GM23338 (cell line): ENCODE data around the gene IBTK. TPM values are rescaled to one million over a fixed set of nuclear protein-coding genes. Genes with fewer than 3 reads are reported as not detected.

Experiments
- ATAC-seq: fragments of 200-7000 bp; cut with Tn5 transposase; 3 replicates; pipeline ENCODE4 v1.9.1; 2020
- DNase-seq: peaks from one replicate; pipeline ENCODE4 v3.0.0-alpha.2; 2015; ENCODE audit warnings: low spot score
- H2AFZ ChIP-seq: fragments of 200-600 bp; sonication (generic); 2 replicates; pipeline ENCODE4 v1.8.0; 2016; ENCODE audit warnings: antibody characterized with exemption, mild to moderate bottlenecking, moderate library complexity
- H3F3A ChIP-seq: fragments of 200-600 bp; sonication (generic); replicated peaks from 2 replicates; pipeline ENCODE4 v1.8.0; 2017; ENCODE audit warnings: antibody characterized with exemption, mixed run types, low read depth
- H3K27ac ChIP-seq: fragments of 200-600 bp; sonication (generic); 2 replicates; pipeline ENCODE4 v1.6.1; 2016; ENCODE audit warnings: low read depth
- H3K27me3 ChIP-seq: fragments of 200-600 bp; sonication (generic); 2 replicates; pipeline ENCODE4 v1.8.0; 2016; ENCODE audit warnings: mild to moderate bottlenecking, mixed run types, moderate library complexity; ENCODE audit not compliant: insufficient read depth
- H3K36me3 ChIP-seq: fragments of 200-600 bp; sonication (generic); 2 replicates; pipeline ENCODE4 v1.8.0; 2016; ENCODE audit warnings: mild to moderate bottlenecking; ENCODE audit not compliant: insufficient read depth
- H3K4me1 ChIP-seq: fragments of 200-600 bp; sonication (generic); 2 replicates; pipeline ENCODE4 v1.8.0; 2016; ENCODE audit warnings: mild to moderate bottlenecking, moderate library complexity; ENCODE audit not compliant: insufficient read depth
- H3K4me2 ChIP-seq: fragments of 200-600 bp; sonication (generic); 2 replicates; pipeline ENCODE4 v1.7.1; 2017; ENCODE audit warnings: mixed run types
- H3K4me3 ChIP-seq: fragments of 200-600 bp; sonication (generic); 2 replicates; pipeline ENCODE4 v1.6.1; 2016; ENCODE audit warnings: mixed run types
- H3K79me2 ChIP-seq: fragments of 200-600 bp; sonication (generic); replicated peaks from 2 replicates; pipeline ENCODE4 v1.8.0; 2017; ENCODE audit warnings: mild to moderate bottlenecking; ENCODE audit not compliant: insufficient read depth
- H3K9me2 ChIP-seq: fragments of 200-600 bp; sonication (generic); 2 replicates; pipeline ENCODE4 v1.8.0; 2017; ENCODE audit not compliant: insufficient read depth
- H4K20me1 ChIP-seq: fragments of 200-600 bp; sonication (generic); replicated peaks from 2 replicates; pipeline ENCODE4 v1.8.0; 2017; ENCODE audit warnings: mild to moderate bottlenecking; ENCODE audit not compliant: insufficient read depth
- H3K27ac Mint-ChIP-seq: 2 replicates; pipeline ENCODE4 v1.8.0; 2020; ENCODE audit warnings: inconsistent platforms, mild to moderate bottlenecking, moderate library complexity, mixed read lengths
- H3K27me3 Mint-ChIP-seq: 3 replicates; pipeline ENCODE4 v1.8.0; 2022; ENCODE audit warnings: low read depth, mild to moderate bottlenecking, moderate library complexity, mixed read lengths, inconsistent platforms; ENCODE audit not compliant: insufficient read depth, poor library complexity
- H3K36me3 Mint-ChIP-seq: 3 replicates; pipeline ENCODE4 v1.8.0; 2021; ENCODE audit warnings: low read depth, mild to moderate bottlenecking, inconsistent platforms, moderate library complexity, mixed read lengths
- H3K4me1 Mint-ChIP-seq: 3 replicates; pipeline ENCODE4 v1.8.0; 2020; ENCODE audit warnings: mild to moderate bottlenecking, inconsistent platforms, mixed read lengths
- H3K4me3 Mint-ChIP-seq: 3 replicates; pipeline ENCODE4 v1.8.0; 2021; ENCODE audit warnings: moderate library complexity, mild to moderate bottlenecking, inconsistent platforms, mixed read lengths
- H3K9me3 Mint-ChIP-seq: 3 replicates; pipeline ENCODE4 v1.8.0; 2020; ENCODE audit warnings: moderate library complexity, mild to moderate bottlenecking, inconsistent platforms, mixed read lengths
- CREB1 ChIP-seq: fragments of 250-450 bp; sonication (Bioruptor Pico); IDR thresholded peaks from 2 replicates; pipeline ENCODE4 v1.5.0; 2020; ENCODE audit warnings: low read depth, mild to moderate bottlenecking, moderate library complexity
- EZH2 ChIP-seq: fragments of 200-600 bp; sonication (generic); IDR thresholded peaks from one replicate; pipeline ENCODE4 v1.8.0; 2017; ENCODE audit warnings: antibody characterized with exemption, mild to moderate bottlenecking, low read depth; ENCODE audit not compliant: unreplicated experiment
- NANOG ChIP-seq: IDR thresholded peaks from 2 replicates; pipeline ENCODE4 v1.6.1; 2016; ENCODE audit warnings: antibody characterized with exemption, borderline replicate concordance
- POLR2AphosphoS5 ChIP-seq: IDR thresholded peaks from 2 replicates; pipeline ENCODE4 v1.6.1; 2016; ENCODE audit warnings: antibody characterized with exemption, low read depth
- REST ChIP-seq: IDR thresholded peaks from one replicate; pipeline ENCODE4 v1.6.1; 2018; ENCODE audit warnings: antibody characterized with exemption; ENCODE audit not compliant: unreplicated experiment
- STAT1 ChIP-seq: IDR thresholded peaks from one replicate; pipeline ENCODE4 v1.6.1; 2016; ENCODE audit warnings: antibody characterized with exemption; ENCODE audit not compliant: unreplicated experiment
- ZNF114 ChIP-seq: fragments of 250-450 bp; sonication (Bioruptor Pico); IDR thresholded peaks from 2 replicates; pipeline ENCODE4 v1.5.0; 2020; ENCODE audit warnings: mild to moderate bottlenecking, moderate library complexity
- ZNF462 ChIP-seq: fragments of 250-450 bp; sonication (Bioruptor Pico); IDR thresholded peaks from 2 replicates; pipeline ENCODE4 v1.5.0; 2020; ENCODE audit warnings: mild to moderate bottlenecking, moderate library complexity
- polyA plus RNA-seq: library from polyadenylated mRNA; unstranded; fragments of >200 nt; fragmentation: Nextera tagmentation; extraction: Ambion mirVana; gene quantifications from 2 replicates; pipeline ENCODE4 v1.2.1, GENCODE V29; 2016
- total RNA-seq: library from RNA; depleted of rRNA; stranded (reverse); fragments of >200 nt; shearing (Covaris generic); gene quantifications from 2 replicates; pipeline ENCODE4 v1.2.3, GENCODE V29; 2014

IBTK gene
- total and polyA plus RNA-seq, 2 experiments from 2014 or later, result 16.0 to 28.7 TPM

- Mint-ChIP-seq H3K27ac (no peak overlapping the region), H3K4me3 (no peak overlapping the region), H3K9me3 (no peaks in the 10 kb centered on the region), H3K4me1 (peaks cover 7% of the 10 kb centered on the region), H3K27me3 (peaks cover 2% of the 10 kb centered on the region), H3K36me3 (peaks cover 40% of the 10 kb centered on the region)
- no peaks in the 10 kb centered on the region for H3K79me2 ChIP-seq
- no peaks in the 10 kb centered on the region for H3K9me2 ChIP-seq
- peaks cover 31% of the 10 kb centered on the region for H3K36me3 ChIP-seq
- no peak overlapping the region for H3K27ac ChIP-seq
- no peaks in the 10 kb centered on the region for H3K4me1 ChIP-seq
- no peaks in the 10 kb centered on the region for H3K27me3 ChIP-seq
- no peak for TF ChIP-seq NANOG
- TF ChIP-seq STAT1, result no peak
- TF ChIP-seq EZH2, result no peak
- TF ChIP-seq CREB1 (CRISPR knock-in tag), result no peak
- TF ChIP-seq REST, result no peak
- TF ChIP-seq ZNF114 (CRISPR knock-in tag), result no peak
- TF ChIP-seq POLR2AphosphoS5, result no peak
- TF ChIP-seq ZNF462 (CRISPR knock-in tag), result no peak
- no peak for ATAC-seq
- H3K4me2 ChIP-seq, result no peak overlapping the region
- no peaks in the 10 kb centered on the region; the same call in 1 of the 2 replicates for H4K20me1 ChIP-seq
- H3F3A ChIP-seq, result no peaks in the 10 kb centered on the region
- no peak for DNase-seq
- H2AFZ ChIP-seq, result no peak overlapping the region
- H3K4me3 ChIP-seq, result no peak overlapping the region
These were observed 43.5 kb downstream of the IBTK start for GRCh38 chr6:82204020-82204419.
